ENCODE results near the gene TMEM63C. TPM values are rescaled to one million over a fixed set of nuclear protein-coding genes. Genes with fewer than 3 reads are reported as not detected.
"Not testable (repeated sequence)": the region's sequence is repeated elsewhere in the genome, so short reads cannot be mapped to it uniquely, and the experiment has no call there.

The TMEM63C gene
- polyA plus RNA-seq, 3 donors = 0.12 to 1.8 TPM; not detected in 1

DNA sequence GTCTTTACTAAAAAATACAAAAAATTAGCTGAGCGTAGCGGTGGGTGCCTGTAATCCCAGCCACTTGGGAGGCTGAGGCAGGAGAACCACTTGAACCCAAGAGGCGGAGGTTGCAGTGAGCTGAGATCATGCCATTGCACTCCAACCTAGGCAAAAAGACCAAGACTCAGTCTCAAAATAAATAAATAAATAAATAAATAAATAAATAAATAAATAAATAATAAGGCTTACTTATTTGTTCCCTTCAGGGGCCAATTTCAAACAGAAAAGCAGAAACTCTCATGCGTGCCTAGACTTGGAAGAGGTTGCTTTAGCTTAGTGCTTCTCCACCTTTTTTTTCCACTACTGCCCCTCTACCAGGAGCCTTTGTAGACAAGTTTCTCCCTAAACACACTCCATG lies 99.3 kb downstream of the TMEM63C start:
- WGBS, 3 donors = 98 to 99% (median 99%) methylated on average over 4 of the region's 4 CpGs

GRCh38 chr14:77281852-77282410 lies 100.3 kb downstream of the TMEM63C start:
- 89 to 95% (median 95%) methylated on average over 6 of the region's 6 CpGs for WGBS, 3 donors
- no peak overlapping the region for H3K27ac ChIP-seq (ENCODE audit: low read depth, low read length)

More for the DNA sequence above, 99.3 kb downstream of the TMEM63C start:
- not testable (repeated sequence) for H3K27ac ChIP-seq (ENCODE audit: low read depth, low read length)

DNA sequence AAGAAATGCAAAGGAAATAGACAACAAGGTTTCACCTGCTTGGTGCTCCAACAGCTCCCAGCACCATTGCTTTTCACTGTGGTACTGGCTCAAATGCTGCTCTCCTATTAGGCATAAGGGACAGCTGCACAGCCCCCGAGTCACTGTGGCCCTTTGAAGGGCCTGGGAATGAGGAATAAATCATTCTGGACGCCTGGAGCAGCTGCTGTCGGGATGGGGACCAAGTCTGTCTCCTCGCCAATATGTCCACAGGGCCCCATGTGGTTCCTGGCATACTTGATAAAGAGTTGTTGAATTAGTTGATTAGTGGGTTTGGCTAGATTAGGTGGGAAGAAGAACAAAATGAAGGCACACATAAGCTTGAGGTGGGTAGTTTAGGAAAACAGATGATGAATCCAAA lies 102.5 kb downstream of the TMEM63C start:
- no peak overlapping the region for H3K27ac ChIP-seq (ENCODE audit: low read depth, low read length)
- WGBS, 3 donors = 38 to 88% (median 81%) methylated on average over 4 of the region's 4 CpGs

GRCh38 chr14:77284466-77284865 lies 102.9 kb downstream of the TMEM63C start:
- 91 to 96% (median 94%) methylated on average over 5 of the region's 5 CpGs for WGBS, 3 donors
- no peak overlapping the region for H3K27ac ChIP-seq (ENCODE audit: low read depth, low read length)

DNA sequence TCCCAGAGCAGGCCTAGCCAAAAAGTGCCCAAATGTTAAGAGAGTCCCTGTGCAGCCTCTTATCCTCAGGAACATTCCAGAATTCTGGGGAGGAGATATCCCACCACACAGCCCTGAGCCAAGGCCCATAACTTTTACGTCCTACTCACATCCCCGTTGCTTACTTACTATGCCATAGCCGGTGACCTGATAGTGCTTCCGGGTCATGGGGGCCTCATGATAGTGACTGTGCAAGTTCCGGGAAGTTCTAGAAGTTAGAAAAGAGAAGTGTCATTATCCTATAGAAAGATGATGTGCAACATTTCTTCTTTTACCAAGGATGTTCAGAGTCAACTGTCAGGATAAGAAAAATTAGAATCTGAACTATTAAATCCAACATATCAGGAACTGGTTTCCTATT lies 105.0 kb downstream of the TMEM63C start:
- H3K27ac ChIP-seq (ENCODE audit: low read depth, low read length) = no peak overlapping the region
- 92 to 93% (median 93%) methylated on average over 5 of the region's 5 CpGs for WGBS, 3 donors

DNA sequence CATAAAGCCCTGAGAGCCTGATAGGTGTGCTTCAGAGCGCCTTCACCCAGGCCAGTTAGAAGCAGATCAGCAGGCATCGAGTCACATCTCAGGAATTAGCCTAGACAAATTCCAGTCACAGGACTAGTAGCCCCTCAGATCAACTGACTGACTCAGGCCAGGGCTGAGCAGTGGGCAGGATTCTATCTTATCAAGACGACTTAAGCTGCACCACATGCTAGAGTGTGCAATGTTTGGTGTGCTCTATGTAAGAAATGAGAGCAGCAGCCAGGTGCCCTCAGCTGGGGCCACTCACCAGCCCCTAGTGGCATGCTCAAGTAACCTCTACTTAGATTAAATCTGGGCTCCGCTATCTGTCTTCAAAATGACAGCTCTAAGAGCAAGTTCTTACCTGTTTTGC lies 109.1 kb downstream of the TMEM63C start:
- no peak overlapping the region for H3K27ac ChIP-seq (ENCODE audit: low read depth, low read length)
- 88 to 93% (median 91%) methylated on average over 4 of the region's 4 CpGs for WGBS, 3 donors

DNA sequence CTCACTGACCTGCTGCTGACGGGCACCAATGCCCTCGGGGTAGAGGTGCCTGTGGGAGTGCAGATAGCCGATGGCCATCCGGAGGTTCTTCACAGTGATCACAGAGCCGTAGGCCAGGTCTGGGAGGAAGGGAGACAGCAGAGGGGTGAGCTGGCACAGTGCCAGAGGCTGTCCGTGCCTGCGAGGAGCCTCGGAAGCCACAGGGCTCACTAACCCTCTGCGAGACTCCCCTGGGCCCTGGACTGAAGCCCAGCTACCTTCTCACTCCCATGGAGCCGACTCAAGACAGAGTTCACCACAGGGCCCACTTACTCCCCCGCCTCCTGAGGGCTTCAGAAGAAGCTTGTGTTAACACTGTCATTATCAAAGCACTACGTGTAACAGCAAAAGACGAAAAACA lies 114.6 kb downstream of the TMEM63C start:
- H3K27ac ChIP-seq (ENCODE audit: low read depth, low read length) = no peak overlapping the region
- 79 to 80% (median 80%) methylated on average over 13 of the region's 13 CpGs for WGBS, 3 donors

DNA sequence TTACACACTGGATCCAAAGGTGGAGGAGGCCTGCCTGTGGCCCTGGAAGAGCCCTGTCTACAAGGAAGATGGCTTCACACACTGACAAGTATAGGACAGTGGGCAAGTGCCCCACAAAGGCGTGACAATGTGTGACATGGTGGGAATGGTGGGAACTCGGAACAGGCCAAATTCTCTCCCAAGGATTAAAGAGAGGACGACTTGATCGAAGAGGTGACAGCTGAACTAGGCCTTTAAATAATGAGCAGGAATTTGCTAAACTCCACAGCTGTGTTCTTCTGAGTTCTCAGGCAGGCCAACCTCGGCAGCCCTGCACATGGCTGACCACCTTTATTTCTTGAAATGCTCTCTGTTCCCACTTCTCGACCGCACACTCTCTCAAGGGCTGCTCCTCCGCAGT lies 115.3 kb downstream of the TMEM63C start:
- H3K27ac ChIP-seq (ENCODE audit: low read depth, low read length) = no peak overlapping the region
- 90 to 91% (median 90%) methylated on average over 8 of the region's 8 CpGs for WGBS, 3 donors

DNA sequence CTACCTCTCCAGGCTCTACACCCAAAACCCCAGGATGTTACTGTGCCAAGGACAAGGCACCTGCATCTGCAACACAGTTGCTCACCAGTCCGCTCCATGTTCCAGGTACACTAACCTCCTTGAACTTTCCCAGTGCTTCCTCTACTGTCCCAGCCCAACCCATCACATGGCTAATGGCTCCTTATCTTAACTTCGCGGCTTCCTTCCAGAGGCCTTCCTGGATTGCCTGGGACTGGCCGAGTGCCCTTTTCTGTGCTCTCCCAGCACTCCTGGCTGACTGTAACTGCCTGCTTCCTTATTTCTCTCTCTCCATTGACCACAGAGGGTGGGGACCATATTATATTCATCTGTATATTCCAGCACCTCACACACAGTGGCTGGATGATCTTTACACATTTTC lies 118.2 kb downstream of the TMEM63C start:
- WGBS, 3 donors = 57 to 69% (median 66%) methylated on average over 4 of the region's 4 CpGs
- no peak overlapping the region for H3K27ac ChIP-seq (ENCODE audit: low read depth, low read length)

GRCh38 chr14:77301103-77301502 lies 119.5 kb downstream of the TMEM63C start:
- 31 to 39% (median 39%) methylated on average over 10 of the region's 10 CpGs for WGBS, 3 donors
- no peak overlapping the region for H3K27ac ChIP-seq (ENCODE audit: low read depth, low read length)

GRCh38 chr14:77302926-77303325 lies 121.3 kb downstream of the TMEM63C start:
- whole genome bisulfite sequencing, 3 donors = 91 to 95% (median 94%) methylated on average over 5 of the region's 5 CpGs
- no peak overlapping the region for H3K27ac ChIP-seq (ENCODE audit: low read depth, low read length)

- no peak overlapping the region for H3K27ac ChIP-seq (ENCODE audit: low read depth, low read length)
- 53 to 69% (median 54%) methylated on average over 4 of the region's 4 CpGs for WGBS, 3 donors
Measured at GRCh38 chr14:77303417-77304156, 122.0 kb downstream of the TMEM63C start.

- WGBS, 3 donors = 80 to 87% (median 84%) methylated on average over 4 of the region's 4 CpGs
Measured at GRCh38 chr14:77305696-77306095, 124.1 kb downstream of the TMEM63C start.

DNA sequence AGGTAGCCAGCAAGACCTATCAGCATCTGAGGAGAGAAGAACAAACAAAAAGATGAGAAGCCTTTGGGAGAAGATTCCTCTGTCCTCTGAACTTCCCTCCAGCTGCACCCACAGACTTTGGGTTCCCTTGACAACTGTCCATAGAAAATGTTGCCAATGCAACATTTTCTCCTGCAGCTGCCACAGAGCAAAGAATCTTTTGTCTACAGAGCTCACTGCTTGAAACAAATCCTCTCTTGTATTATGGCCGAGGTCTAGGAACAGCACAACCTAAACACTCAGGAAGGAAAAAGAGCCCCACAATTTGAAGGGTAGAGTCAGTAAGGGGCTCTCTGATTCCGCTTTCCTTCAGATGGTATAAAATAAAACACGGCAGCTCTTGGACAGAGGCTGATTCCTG lies 124.8 kb downstream of the TMEM63C start:
- WGBS, 3 donors = 75 to 78% (median 76%) methylated on average over 3 of the region's 3 CpGs
- H3K27ac ChIP-seq (ENCODE audit: low read depth, low read length) = no peak overlapping the region

More at GRCh38 chr14:77305696-77306095, 124.1 kb downstream of the TMEM63C start:
- H3K27ac ChIP-seq (ENCODE audit: low read depth, low read length) = no peak overlapping the region

- H3K27ac ChIP-seq (ENCODE audit: low read depth, low read length) = no peak overlapping the region
- 64 to 66% (median 66%) methylated on average over 3 of the region's 3 CpGs for WGBS, 3 donors
Measured at GRCh38 chr14:77306851-77307496, 125.4 kb downstream of the TMEM63C start.

Other genes starting within 250 kb of the TMEM63C start
- 10 to 100 TPM; 13.7 to 53.2 (median 27.3) TPM for gene IRF2BPL, start 153.1 kb upstream of the TMEM63C start, polyA plus RNA-seq
- gene CIPC, start 83.5 kb upstream of the TMEM63C start, polyA plus RNA-seq = 1 to 10 TPM; 5.1 to 8.0 (median 7.7) TPM
- under 1 TPM in 2 of 3 donors, not detected in 1; 0.02 to 0.04 TPM for gene ZDHHC22, start 40.0 kb upstream of the TMEM63C start, polyA plus RNA-seq
- under 1 TPM in 1 of 3 donors, not detected in 2; 0.14 TPM for gene NGB, start 89.4 kb downstream of the TMEM63C start, polyA plus RNA-seq
- gene POMT2, start 139.1 kb downstream of the TMEM63C start, polyA plus RNA-seq = 10 to 100 TPM in 1 of 3 donors, 1 to 10 TPM in 2; 8.1 to 12.4 (median 9.3) TPM
- 10 to 100 TPM; 15.2 to 33.1 (median 19.6) TPM for gene GSTZ1, start 139.2 kb downstream of the TMEM63C start, polyA plus RNA-seq
- 1 to 10 TPM; 3.0 to 6.4 (median 4.2) TPM for gene TMED8, start 195.3 kb downstream of the TMEM63C start, polyA plus RNA-seq
- under 1 TPM; 0.30 to 0.54 (median 0.34) TPM for gene SAMD15, start 195.6 kb downstream of the TMEM63C start, polyA plus RNA-seq
- under 1 TPM; 0.10 to 0.24 (median 0.22) TPM for gene NOXRED1, start 241.7 kb downstream of the TMEM63C start, polyA plus RNA-seq

Data from adipose tissue (tissue), 3 donors.